Brain microvascular endothelial cell (primary cell): Measurements from ENCODE around the gene CDK5RAP3.

Experiments
- DNase-seq: peaks from one replicate; pipeline ENCODE4 v3.0.0-alpha.2; 2020
- H3K27ac ChIP-seq: fragments of 250-450 bp; sonication (Bioruptor Pico); 2 replicates; pipeline ENCODE4 v1.5.1; 2020; ENCODE audit warnings: mild to moderate bottlenecking, moderate library complexity
- H3K27me3 ChIP-seq: fragments of 250-450 bp; sonication (Bioruptor Pico); replicated peaks from 2 replicates; pipeline ENCODE4 v1.5.1; 2020; ENCODE audit warnings: mild to moderate bottlenecking
- H3K36me3 ChIP-seq: fragments of 250-450 bp; sonication (Bioruptor Pico); replicated peaks from 2 replicates; pipeline ENCODE4 v1.5.1; 2020; ENCODE audit warnings: mild to moderate bottlenecking
- H3K4me3 ChIP-seq: 2 replicates; pipeline ENCODE4 v1.5.1; 2011; ENCODE audit warnings: low read depth, mild to moderate bottlenecking, control low read depth, low read length, moderate library complexity
- CTCF ChIP-seq: IDR thresholded peaks from 2 replicates; pipeline ENCODE4 v1.5.1; 2011; ENCODE audit warnings: low read depth, mild to moderate bottlenecking, moderate library complexity, low read length, control low read depth, inconsistent platforms; ENCODE audit errors: missing control alignments
- in situ Hi-C: cut with HindIII; loops from 2 replicates; pipeline ENCODE4 v1.10.0; 2017; ENCODE audit warnings: low sequenced_read_pairs, low pct_ligation_motif_present

CDK5RAP3 gene

GRCh38 chr17:47946516-47946915 lies 24.4 kb upstream of the CDK5RAP3 start:
- in situ Hi-C loops = no loop called here
- H3K36me3 ChIP-seq = peaks cover 12% of the 10 kb centered on the region

GRCh38 chr17:47946929-47947397 lies 23.9 kb upstream of the CDK5RAP3 start:
- no peak overlapping the region for H3K4me3 ChIP-seq
- peak; percentile 89 for DNase-seq
- no peaks in the 10 kb centered on the region for H3K27me3 ChIP-seq
- peaks cover 12% of the 10 kb centered on the region for H3K36me3 ChIP-seq
- in situ Hi-C loops = no loop called here
- H3K27ac ChIP-seq = no peak overlapping the region
- peak; percentile 88 for TF ChIP-seq CTCF

More at GRCh38 chr17:47946516-47946915, 24.4 kb upstream of the CDK5RAP3 start:
- no peak overlapping the region for H3K4me3 ChIP-seq
- H3K27ac ChIP-seq = no peak overlapping the region
- no peak for DNase-seq
- H3K27me3 ChIP-seq = no peaks in the 10 kb centered on the region
- TF ChIP-seq CTCF = no peak

- no peaks in the 10 kb centered on the region for H3K27me3 ChIP-seq
- H3K4me3 ChIP-seq = no peak overlapping the region
- no peak for TF ChIP-seq CTCF
- no peak for DNase-seq
- peaks cover 12% of the 10 kb centered on the region for H3K36me3 ChIP-seq
- no peak overlapping the region for H3K27ac ChIP-seq
- in situ Hi-C loops = no loop called here
Observed at GRCh38 chr17:47948706-47949196, 22.2 kb upstream of the CDK5RAP3 start.

- no peak overlapping the region for H3K27ac ChIP-seq
- peaks cover 12% of the 10 kb centered on the region for H3K36me3 ChIP-seq
- peak; percentile 94 for TF ChIP-seq CTCF
- in situ Hi-C loops = no loop called here
- peak; percentile 70 for DNase-seq
- peak overlapping the region; percentile 12 for H3K4me3 ChIP-seq
- no peaks in the 10 kb centered on the region for H3K27me3 ChIP-seq
Observed at GRCh38 chr17:47949197-47949759, 21.6 kb upstream of the CDK5RAP3 start.

- Histone ChIP-seq H3K36me3 (peaks cover 12% of the 10 kb centered on the region), H3K4me3 (no peak overlapping the region), H3K27ac (no peak overlapping the region), H3K27me3 (no peaks in the 10 kb centered on the region)
- no peak for DNase-seq
- in situ Hi-C loops = no loop called here
- TF ChIP-seq CTCF = no peak
Observed at GRCh38 chr17:47949946-47950345, 21.0 kb upstream of the CDK5RAP3 start.

GRCh38 chr17:47950448-47950847 lies 20.5 kb upstream of the CDK5RAP3 start:
- no peak overlapping the region for H3K27ac ChIP-seq
- TF ChIP-seq CTCF = no peak
- H3K4me3 ChIP-seq = no peak overlapping the region
- H3K27me3 ChIP-seq = no peaks in the 10 kb centered on the region
- DNase-seq = no peak
- H3K36me3 ChIP-seq = peaks cover 9% of the 10 kb centered on the region
- in situ Hi-C loops = no loop called here
